GM12878 (cell line): ENCODE measurements around the gene C16orf96.

Experiments
- CHD2 ChIP-seq: IDR thresholded peaks from 2 replicates; pipeline ENCODE4 v1.6.1; 2011; ENCODE audit warnings: low read depth, low read length, improper control_type of control experiment, borderline replicate concordance
- CREM ChIP-seq: IDR thresholded peaks from 2 replicates; pipeline ENCODE4 v1.6.1; 2014; ENCODE audit warnings: antibody characterized with exemption, low read depth
- CUX1 ChIP-seq: IDR thresholded peaks from 2 replicates; pipeline ENCODE4 v1.6.1; 2012; ENCODE audit warnings: improper control_type of control experiment, low read depth, low read length; ENCODE audit not compliant: insufficient replicate concordance
- EZH2 ChIP-seq: IDR thresholded peaks from 2 replicates; pipeline ENCODE4 v1.6.1; 2012; ENCODE audit warnings: low read depth, mild to moderate bottlenecking, control low read depth, inconsistent platforms, low read length, borderline replicate concordance; ENCODE audit not compliant: control insufficient read depth
- IKZF2 ChIP-seq, 2 experiments: fragments of 450-650 bp; IDR thresholded peaks; 2 replicates each; pipeline ENCODE4 v1.6.1; 2017; ENCODE audit warnings: mild to moderate bottlenecking in 2 of 2, moderate library complexity in 2 of 2
- MXI1 ChIP-seq: fragments of 150-350 bp; IDR thresholded peaks from 2 replicates; pipeline ENCODE4 v1.6.1; 2011; ENCODE audit warnings: low read depth, mild to moderate bottlenecking, inconsistent platforms, low read length, improper control_type of control experiment
- MYC ChIP-seq: IDR thresholded peaks from 2 replicates; pipeline ENCODE4 v1.6.1; 2011; ENCODE audit warnings: mild to moderate bottlenecking, low read length, moderate library complexity, inconsistent platforms; ENCODE audit not compliant: insufficient read depth, insufficient replicate concordance, insufficient read length, severe bottlenecking
- POLR2A ChIP-seq: IDR thresholded peaks from 2 replicates; pipeline ENCODE4 v1.6.1; 2011; ENCODE audit warnings: low read depth, mild to moderate bottlenecking, low read length
- POLR2AphosphoS5 ChIP-seq: IDR thresholded peaks from 2 replicates; pipeline ENCODE4 v1.6.1; 2011; ENCODE audit warnings: mild to moderate bottlenecking, low read length, inconsistent platforms
- SIN3A ChIP-seq: IDR thresholded peaks from 2 replicates; pipeline ENCODE4 v1.6.1; 2012; ENCODE audit warnings: low read depth, low read length, improper control_type of control experiment
- SP1 ChIP-seq: IDR thresholded peaks from one replicate; pipeline ENCODE4 v1.6.1; 2011; ENCODE audit warnings: low read depth, low read length
- TCF3 ChIP-seq: IDR thresholded peaks from 2 replicates; pipeline ENCODE4 v1.6.1; 2012; ENCODE audit warnings: low read depth, mild to moderate bottlenecking, low read length, borderline replicate concordance; ENCODE audit not compliant: insufficient read depth
- TF ChIP-seq, protein P1 (sequence below): fragments of 450-650 bp; IDR thresholded peaks from 2 replicates; pipeline ENCODE4 v1.6.1; 2017; ENCODE audit warnings: antibody characterized with exemption, mild to moderate bottlenecking, moderate library complexity
- TF ChIP-seq, protein P2 (sequence below): IDR thresholded peaks from 2 replicates; pipeline ENCODE4 v1.6.1; 2011; ENCODE audit warnings: low read depth, low read length, improper control_type of control experiment, borderline replicate concordance

DNA sequence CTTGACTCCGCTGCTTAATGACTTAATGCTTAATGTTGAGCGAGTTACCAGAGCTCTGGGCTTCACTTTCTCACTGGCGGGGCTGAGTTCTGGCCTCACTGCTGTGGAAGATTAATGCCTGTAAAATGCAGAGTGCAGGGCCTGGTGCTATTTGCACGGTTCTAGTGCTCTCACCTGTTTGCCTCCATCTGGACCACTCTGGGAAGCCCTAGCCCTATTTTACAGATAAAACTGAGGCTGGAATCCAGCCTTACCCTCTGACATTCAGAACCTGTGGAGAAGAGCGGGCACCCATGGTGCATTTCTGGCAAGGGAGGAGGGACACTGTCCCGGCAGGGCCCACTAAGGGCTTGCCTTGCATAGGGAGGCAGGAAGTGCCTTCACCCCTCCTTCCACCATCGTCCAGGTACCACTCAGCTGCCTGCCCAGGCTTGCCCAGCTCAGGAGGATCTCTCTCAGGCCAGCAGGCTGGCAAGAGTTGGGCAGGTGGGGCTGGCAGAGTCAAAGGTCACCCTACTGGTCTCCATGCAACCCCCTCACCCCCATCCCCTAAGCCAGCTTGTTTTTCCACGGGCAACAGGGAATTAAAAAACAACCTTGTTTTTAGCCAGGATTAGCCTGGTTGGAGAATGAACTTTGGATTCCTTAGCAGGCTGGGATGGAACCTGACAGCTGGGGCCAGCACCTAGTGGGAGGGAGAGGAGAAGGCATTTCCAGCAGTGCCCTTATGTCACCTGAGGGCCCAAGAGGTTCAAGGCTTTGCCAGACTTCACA is 62.7 kb downstream of the C16orf96 start:
- TF ChIP-seq EZH2 (no peak), SP1 (no peak), TCF3 (no peak), POLR2A (0 out of 2 replicates have a peak, but pooled peaks have one; percentile 20), MYC (no peak), POLR2AphosphoS5 (no peak), MXI1 (no peak), CUX1 (no peak), IKZF2 (IDR thresholded peaks at IDR 0.05) (no peak), SIN3A (no peak), CHD2 (no peak), CREM (no peak)
- TF ChIP-seq, protein P1, sequence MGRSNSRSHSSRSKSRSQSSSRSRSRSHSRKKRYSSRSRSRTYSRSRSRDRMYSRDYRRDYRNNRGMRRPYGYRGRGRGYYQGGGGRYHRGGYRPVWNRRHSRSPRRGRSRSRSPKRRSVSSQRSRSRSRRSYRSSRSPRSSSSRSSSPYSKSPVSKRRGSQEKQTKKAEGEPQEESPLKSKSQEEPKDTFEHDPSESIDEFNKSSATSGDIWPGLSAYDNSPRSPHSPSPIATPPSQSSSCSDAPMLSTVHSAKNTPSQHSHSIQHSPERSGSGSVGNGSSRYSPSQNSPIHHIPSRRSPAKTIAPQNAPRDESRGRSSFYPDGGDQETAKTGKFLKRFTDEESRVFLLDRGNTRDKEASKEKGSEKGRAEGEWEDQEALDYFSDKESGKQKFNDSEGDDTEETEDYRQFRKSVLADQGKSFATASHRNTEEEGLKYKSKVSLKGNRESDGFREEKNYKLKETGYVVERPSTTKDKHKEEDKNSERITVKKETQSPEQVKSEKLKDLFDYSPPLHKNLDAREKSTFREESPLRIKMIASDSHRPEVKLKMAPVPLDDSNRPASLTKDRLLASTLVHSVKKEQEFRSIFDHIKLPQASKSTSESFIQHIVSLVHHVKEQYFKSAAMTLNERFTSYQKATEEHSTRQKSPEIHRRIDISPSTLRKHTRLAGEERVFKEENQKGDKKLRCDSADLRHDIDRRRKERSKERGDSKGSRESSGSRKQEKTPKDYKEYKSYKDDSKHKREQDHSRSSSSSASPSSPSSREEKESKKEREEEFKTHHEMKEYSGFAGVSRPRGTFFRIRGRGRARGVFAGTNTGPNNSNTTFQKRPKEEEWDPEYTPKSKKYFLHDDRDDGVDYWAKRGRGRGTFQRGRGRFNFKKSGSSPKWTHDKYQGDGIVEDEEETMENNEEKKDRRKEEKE, result no peak
- TF ChIP-seq, protein P2, sequence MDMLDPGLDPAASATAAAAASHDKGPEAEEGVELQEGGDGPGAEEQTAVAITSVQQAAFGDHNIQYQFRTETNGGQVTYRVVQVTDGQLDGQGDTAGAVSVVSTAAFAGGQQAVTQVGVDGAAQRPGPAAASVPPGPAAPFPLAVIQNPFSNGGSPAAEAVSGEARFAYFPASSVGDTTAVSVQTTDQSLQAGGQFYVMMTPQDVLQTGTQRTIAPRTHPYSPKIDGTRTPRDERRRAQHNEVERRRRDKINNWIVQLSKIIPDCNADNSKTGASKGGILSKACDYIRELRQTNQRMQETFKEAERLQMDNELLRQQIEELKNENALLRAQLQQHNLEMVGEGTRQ, result no peak
